Upper lobe of left lung (tissue), 4 donors: ENCODE data around the gene CCDC138.

Experiments
- CTCF ChIP-seq, 6 experiments: fragments of 450-650 bp in 4 of 6; fragments of 200-600 bp in 2 of 6; sonication (generic) in 2 of 6; IDR thresholded peaks; one replicate each; pipeline ENCODE4 v1.5.1; 2016 to 2019; ENCODE audit warnings: antibody characterized with exemption in 6 of 6
- EP300 ChIP-seq, 4 donors: sonication (generic); formaldehyde crosslinking; IDR thresholded peaks; one replicate each; pipeline ENCODE4 v1.5.1; 2017; ENCODE audit warnings: antibody characterized with exemption in 4 of 4, control low read depth in 2 of 4
- POLR2A ChIP-seq, 4 donors: fragments of 450-650 bp; IDR thresholded peaks; one replicate each; pipeline ENCODE4 v1.5.1; 2016 to 2017; ENCODE audit warnings: antibody characterized with exemption in 4 of 4, mild to moderate bottlenecking in 2 of 4
- POLR2AphosphoS5 ChIP-seq, 2 donors: sonication (generic); formaldehyde crosslinking; IDR thresholded peaks; one replicate each; pipeline ENCODE4 v1.5.1; 2017; ENCODE audit warnings: antibody characterized with exemption in 2 of 2

- TF ChIP-seq CTCF (IDR thresholded peaks at IDR 0.05) (no peak), POLR2A (IDR thresholded peaks at IDR 0.05) (no peak), POLR2AphosphoS5 (IDR thresholded peaks at IDR 0.05) (no peak), EP300 (IDR thresholded peaks at IDR 0.05) (no peak)
Observed at GRCh38 chr2:108916796-108917421, 130.3 kb downstream of the CCDC138 start.
